ENCODE data around the gene RASSF5.

Gene RASSF5

DNA sequence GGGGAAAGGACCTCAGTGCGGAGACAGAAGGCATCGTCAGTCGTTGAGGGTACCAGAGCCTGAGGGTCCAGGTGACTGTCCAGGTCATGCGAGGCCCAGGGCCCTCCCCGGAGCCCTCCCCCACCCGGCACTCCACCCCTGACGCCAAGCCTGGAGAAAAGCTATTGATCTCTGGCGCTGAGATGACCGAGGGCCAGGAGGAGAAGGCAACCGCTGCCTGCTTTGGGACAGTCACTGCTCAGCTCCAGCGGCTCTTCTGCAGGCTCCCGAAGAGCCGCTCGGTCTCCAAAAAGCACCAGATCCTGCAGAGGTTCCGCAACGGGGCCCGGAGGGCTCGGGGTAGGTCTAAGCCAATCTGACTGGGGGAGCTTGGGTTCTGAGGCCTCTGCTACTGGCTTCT is 10.9 kb downstream of the RASSF5 start:
- DNase-seq = no peak

- DNase-seq = no peak
These were observed 11.4 kb downstream of the RASSF5 start for GRCh38 chr1:206518743-206519142.

GRCh38 chr1:206521127-206521526 is 13.8 kb downstream of the RASSF5 start:
- no peak for DNase-seq

DNA sequence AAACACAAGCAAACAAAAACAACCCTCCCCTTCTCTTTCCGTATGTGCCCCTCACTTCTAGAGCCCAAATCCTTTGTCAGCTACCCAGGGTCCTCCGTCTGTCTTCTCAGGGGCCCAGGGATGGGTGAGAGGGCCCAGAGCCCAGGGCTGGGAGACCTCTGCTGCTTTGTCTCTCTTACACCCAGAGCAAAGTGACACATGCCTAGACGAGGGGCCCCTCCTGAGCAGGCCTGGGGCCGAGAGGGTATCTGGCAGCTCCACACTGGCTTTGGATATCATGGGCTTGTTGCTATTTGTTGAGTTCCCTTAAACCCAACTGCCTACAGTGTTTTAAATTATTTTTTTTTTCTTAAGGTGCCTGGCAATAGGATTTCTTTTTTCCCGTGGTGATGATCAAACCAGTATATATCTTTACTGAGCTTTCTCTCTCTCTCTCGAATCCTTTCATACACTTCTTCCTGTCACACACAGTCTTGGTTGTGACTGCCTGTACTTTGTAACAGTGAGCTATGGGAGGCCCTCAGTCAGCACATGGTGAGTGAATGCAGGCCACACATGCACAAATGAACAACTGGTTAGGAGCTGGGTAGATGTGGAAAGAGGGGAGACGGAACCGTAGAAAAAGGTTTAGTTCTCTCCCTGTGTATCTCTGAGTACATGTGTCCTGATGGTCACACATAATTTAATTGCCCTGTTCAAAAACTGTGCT is 14.5 kb downstream of the RASSF5 start:
- DNase-seq = no peak

DNA sequence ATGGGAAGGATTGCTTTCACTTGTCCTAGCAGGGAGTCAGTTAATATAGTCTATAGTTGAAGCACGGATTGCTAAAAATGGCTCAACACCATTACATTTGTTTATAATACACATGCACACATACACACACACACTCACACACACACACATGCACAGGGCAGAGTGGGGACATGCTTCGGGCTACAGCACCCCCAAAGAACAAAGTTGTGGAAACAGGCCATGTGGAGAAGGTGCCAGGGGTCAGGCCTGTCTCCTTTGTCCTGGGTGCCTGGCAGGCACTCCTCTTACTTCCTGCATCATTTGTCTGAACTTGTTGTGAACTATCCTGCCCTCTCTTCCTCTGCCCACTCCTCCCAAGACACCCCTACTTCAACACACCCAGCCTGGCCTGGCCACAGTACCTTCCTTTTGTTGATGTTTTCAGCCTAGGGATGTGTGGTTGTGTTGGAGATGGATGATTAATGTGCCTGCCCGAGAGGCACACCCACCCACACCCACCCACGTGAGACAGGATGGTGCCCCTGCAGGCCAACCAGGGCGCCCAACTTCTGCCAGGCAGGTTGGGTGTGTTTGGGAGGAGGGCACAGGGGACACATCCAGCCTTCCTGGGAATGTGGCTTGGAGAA is 17.5 kb downstream of the RASSF5 start:
- no peak for DNase-seq

DNA sequence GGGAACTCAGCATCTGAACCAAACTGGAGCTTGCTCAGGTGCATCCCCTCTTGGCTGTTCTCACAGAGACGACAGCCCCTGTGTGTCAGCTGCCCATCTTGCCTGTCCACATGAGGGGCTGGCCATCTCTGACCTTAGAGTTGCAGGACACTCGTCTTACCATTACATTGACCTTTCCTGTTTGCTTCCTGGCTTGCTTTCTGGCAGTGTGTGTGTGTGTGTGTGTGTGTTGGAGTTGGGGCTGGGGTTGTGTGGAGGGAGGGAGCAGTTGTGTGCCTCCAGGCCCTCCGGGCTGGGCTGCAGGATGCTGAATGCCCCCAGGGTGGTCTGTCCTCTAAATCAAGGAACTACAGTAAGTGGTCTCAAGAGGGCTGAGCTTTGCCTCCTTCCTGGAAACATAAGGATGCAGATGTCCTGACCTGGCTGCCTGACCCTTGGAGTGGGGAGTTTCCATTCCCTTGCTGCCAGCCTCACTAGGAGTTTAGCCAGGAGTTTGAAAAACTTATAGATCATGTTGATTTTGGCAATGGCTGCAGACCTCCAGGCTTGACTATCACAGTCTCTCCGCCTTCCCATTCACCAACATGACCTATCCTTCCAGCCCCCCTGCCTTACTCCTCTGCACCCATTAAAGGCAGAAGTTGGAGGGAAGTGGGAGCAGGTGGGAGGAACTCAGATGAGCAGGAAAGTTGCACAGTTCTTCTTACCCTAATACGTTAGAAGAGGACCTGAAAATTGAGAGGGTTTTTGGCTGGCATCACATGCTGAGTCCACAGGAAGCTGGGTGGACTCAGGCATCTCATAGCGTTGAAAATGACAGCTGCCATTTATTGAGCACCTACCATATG is 19.0 kb downstream of the RASSF5 start:
- DNase-seq = no peak

DNA sequence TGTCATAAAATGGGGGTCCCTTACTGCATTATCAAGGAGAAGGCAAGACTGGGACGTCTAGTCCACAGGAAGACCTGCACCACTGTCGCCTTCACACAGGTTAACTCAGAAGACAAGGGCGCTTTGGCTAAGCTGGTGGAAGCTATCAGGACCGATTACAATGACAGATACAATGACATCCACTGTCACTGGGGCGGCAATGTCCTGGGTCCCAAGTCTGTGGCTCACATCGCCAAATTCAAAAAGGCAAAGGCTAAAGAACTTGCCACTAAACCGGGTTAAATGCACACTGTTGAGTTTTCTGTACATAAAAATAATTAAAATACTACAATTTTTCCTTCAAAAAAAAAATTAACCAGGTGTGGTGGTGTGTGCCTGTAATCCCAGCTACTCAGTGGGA is 22.1 kb downstream of the RASSF5 start:
- no peak for DNase-seq

DNA sequence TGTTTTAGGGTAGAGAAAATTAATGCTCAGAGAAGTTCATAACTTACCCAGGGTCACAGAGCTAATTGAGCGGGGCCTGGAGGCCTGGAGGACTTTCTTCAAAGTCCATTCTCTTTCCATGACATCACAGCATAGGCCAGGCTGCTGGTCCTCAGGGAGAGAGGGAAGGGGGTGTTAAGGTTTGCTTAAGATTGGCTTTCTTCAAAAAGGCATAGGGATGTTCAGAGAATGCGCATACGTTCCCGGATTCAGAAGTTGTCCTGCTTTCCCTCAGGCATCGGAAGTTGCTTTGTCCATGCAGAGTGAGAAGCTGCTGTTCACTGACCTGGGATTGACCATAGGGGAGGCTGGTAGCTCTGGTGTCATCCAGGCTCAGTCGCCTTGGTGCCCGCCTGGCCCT is 25.0 kb downstream of the RASSF5 start:
- DNase-seq = no peak

- DNase-seq = no peak
These were observed 27.2 kb downstream of the RASSF5 start for GRCh38 chr1:206534552-206534951.

DNA sequence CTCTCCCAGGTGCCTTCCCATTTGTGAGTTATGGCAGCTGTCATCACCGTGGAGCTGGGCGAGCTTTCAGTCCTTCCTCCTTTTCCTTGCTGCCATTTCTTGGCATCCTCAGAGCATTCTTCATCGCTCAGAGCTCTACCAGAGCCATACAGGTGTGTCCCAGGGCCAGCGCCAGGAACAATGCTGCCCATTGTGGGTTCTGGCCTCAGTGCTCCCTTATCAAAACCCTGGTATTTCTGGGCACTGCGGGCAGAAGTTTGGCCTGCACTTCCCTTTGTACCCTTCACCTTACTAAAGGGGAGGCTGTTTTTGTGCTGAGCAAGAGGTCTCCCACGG is 28.5 kb downstream of the RASSF5 start:
- DNase-seq = no peak

DNA sequence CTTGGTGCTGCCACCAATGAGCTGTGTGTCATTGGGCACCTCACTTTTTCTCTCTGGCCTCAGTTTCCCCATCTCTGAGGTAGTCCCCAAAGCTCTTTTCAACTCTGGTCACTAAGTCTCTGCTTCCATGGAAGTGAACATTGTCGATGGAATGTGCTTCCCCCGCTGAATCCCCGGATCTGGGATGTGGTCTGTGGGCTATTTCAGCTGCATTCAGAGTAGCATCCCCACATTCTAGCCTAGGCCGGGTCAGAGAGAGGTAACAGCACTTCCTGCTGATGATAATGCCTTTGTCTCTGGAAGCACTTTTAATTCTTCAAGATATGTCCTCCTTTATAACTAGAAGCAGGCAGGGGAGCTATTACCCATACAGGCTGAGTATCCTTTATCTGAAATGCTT is 29.8 kb downstream of the RASSF5 start:
- DNase-seq = no peak

DNA sequence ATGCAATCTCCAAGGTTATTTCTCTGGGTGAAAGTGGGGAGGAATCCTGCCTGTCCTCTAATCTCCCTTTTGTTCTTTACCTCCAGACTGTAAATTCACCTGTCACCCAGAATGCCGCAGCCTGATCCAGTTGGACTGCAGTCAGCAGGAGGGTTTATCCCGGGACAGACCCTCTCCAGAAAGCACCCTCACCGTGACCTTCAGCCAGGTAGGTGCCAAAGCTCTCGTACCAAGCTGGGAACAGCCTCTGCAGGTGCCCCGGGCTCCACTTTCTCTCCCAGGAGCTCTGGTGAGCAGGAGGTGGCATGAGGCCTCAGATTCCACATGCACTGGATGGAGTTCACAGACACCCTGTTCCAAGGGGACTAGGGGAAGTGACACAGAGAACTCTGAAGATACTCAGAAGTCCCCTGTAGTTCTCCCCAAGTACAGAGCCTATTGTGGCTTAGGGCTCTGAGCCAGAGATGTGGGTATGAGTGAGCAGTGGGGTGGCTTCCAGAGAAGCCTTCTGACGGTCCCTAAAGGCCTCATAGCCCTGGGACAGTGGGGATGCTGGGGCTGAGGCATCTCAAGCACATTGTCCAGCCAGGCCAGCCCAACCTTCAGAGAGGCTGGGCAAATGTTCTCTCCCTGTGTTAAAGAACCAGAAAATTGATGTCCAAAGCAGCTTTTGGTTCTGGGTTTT is 30.9 kb downstream of the RASSF5 start:
- DNase-seq = no peak

- DNase-seq = no peak
These were observed 31.7 kb downstream of the RASSF5 start for GRCh38 chr1:206538901-206539640.

GRCh38 chr1:206540044-206540780 is 32.9 kb downstream of the RASSF5 start:
- DNase-seq = peak in 11 of 14 donors; percentile 8 to 79 (median 49)

GRCh38 chr1:206541236-206541833 is 34.0 kb downstream of the RASSF5 start:
- no peak for DNase-seq

DNA sequence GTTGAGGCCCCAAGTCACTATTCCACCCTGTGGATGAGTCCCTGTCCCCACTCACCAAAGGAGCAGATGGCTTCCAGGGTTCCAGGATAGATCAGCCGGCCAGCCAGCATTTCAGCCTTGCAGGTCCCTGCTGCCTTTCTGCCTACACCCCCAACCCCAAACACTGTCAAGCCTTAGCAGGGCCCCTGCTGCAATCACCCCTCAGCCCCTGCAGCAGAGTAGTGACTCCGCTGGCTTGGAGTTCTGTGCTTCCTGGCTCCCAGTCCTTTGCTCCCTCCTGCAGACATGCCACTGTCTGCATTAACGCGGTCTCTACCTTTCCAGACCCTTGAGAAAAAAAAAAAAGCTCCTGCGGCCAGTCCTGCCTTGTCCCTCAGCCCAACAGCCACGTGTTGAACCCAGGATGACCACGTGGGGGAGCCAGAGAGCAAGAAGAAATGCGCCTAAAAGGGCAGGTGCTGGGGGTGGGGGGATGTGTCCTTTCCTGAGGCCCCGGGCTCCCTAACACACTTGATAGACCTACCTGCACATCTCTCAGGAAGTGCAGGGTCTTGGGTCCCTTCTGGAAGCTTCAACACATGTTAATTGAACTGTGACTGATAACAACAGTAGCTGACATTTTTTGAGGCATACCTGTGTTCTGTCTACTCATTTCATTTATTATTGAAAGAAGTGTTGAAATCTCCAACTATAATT is 37.4 kb downstream of the RASSF5 start:
- peak in 12 of 14 donors; percentile 8 to 60 (median 30) for DNase-seq

DNA sequence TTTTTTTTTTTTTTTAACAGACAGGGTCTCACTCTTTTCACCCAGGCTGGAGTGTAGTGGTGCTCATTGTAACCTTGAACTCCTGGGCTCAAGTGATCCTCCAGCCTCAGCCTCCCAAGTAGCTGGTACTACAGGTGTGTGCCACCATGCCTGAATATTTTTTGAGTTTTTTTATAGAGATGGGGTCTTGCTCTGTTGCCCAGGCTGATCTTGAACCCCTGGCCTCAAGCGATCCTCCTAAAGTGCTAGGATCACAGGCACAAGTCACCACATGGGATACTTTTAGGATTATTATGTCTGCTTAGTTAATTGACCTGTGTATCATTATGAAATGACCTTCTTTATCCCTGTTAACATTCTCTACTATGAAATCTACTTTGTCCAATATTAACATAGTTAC is 38.0 kb downstream of the RASSF5 start:
- DNase-seq = no peak

DNA sequence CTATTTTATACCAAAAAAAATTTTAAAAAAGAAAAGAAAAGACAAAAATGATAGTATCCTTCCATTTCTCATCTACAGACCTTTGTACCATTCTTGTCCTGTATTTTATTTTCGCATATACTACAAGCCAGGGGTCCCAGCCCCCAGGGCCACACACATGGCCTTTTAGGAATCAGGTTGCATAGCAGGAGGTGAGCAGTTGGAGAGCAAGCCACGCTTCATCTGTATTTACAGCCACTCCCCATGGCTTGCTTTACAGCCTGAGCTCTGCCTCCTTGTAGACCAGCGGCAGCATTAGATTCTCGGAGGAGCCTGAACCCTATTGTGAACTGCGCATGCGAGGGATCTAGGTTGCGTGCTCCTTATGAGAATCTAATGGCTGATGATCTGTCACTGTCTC is 39.8 kb downstream of the RASSF5 start:
- no peak for DNase-seq

DNA sequence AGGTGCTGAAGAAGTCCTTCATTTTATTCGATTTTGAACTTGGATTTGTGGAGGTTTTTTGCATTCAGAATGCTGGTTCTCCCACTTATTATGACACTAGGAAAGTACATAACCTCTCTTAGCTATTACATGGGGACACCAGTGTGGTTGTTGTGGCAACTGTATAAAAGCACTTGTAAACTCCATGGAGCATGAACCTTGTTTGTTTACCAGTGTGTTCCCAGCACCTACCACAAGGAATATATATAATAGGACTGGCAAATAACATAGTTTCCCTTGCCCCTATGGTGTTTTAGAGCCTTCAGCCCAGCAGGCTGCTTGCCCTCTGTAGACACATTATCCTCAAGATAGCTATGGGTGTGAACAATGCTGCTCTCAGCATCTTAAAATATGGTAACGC is 43.1 kb downstream of the RASSF5 start:
- DNase-seq = no peak

DNA sequence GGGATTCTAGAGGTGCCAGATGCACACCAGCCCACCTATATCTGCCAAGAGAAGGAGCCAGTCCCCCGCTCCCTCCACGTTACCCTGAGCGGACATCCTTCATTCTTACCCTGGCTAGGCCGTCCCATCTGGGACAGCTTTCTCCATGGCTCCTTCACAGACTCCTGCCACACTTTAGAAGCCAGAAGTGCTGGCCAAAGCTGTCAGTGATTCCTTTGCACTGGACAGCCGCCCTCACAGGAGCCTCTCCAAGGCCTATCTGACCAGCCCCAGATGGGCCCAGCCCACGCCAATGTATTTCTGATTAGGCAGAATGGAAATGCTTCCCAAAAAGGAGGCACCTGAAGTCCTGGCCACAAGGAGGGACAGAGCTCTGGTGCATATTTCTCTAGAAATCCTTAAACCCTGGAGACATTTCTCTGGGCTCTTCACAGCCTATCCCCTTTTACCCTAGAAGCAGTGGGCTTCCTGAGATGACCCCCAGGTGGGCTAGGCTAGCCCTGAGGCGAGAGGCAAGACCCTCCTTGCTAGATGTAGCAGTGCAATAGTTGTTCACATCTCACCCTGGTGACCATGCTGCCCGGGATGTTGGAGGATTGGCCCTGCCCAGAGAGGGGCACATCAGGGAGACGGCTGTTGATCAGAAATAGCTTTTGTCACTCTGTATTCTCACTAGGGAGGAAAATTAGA is 44.1 kb downstream of the RASSF5 start:
- DNase-seq = no peak

All from C1 segment of cervical spinal cord (tissue), 14 donors.